ENCODE results near the gene HDLBP. TPM values are rescaled to one million over a fixed set of nuclear protein-coding genes. Genes with fewer than 3 reads are reported as not detected.

Gene HDLBP
- total RNA-seq, 4 donors from 2014 or later = 383 to 486 (median 444) TPM

- peaks cover 0 to 96% of the 10 kb centered on the region in 2 donors for H3K36me3 ChIP-seq
- intact Hi-C loops (cut with DNase I; ENCODE audit: low total_unique reads) = no loop called here
- H3K4me1 ChIP-seq = no peaks in the 10 kb centered on the region
- ATAC-seq (no peak), DNase-seq (no peak)
- H3K27ac ChIP-seq = no peak overlapping the region
- TF ChIP-seq POLR2A (IDR thresholded peaks at IDR 0.05) (no peak), CTCF (IDR thresholded peaks at IDR 0.05 in 4 of 5, conservative IDR thresholded peaks at IDR 0.05 in 1 of 5) (no peak)
- no peak overlapping the region for H3K4me3 ChIP-seq
- H3K27me3 ChIP-seq = no peaks in the 10 kb centered on the region
- in situ Hi-C loops (cut with MboI; ENCODE audit: low sequenced_read_pairs in 4 of 4) = no loop called here
- H3K9me3 ChIP-seq = no peaks in the 10 kb centered on the region
Observed at GRCh38 chr2:241230435-241230834, 85.0 kb downstream of the HDLBP start.

- H3K4me3 ChIP-seq = no peak overlapping the region
- ATAC-seq = no peak
- no peaks in the 10 kb centered on the region for H3K4me1 ChIP-seq
- intact Hi-C loops (cut with DNase I; ENCODE audit: low total_unique reads) (no loop called here), in situ Hi-C loops (cut with MboI; ENCODE audit: low sequenced_read_pairs in 4 of 4) (no loop called here)
- TF ChIP-seq POLR2A (IDR thresholded peaks at IDR 0.05) (no peak), CTCF (IDR thresholded peaks at IDR 0.05 in 4 of 5, conservative IDR thresholded peaks at IDR 0.05 in 1 of 5) (no peak)
- H3K27ac ChIP-seq = no peak overlapping the region
- DNase-seq = no peak
- H3K36me3 ChIP-seq = peaks cover 0 to 90% of the 10 kb centered on the region in 2 donors
- H3K27me3 ChIP-seq = no peaks in the 10 kb centered on the region
- no peaks in the 10 kb centered on the region for H3K9me3 ChIP-seq
Observed at GRCh38 chr2:241229563-241230401, 85.7 kb downstream of the HDLBP start.

- in situ Hi-C loops (cut with MboI; ENCODE audit: low sequenced_read_pairs in 4 of 4) (no loop called here), intact Hi-C loops (cut with DNase I; ENCODE audit: low total_unique reads) (no loop called here)
- H3K27ac ChIP-seq = no peak overlapping the region
- no peak overlapping the region for H3K4me3 ChIP-seq
- no peaks in the 10 kb centered on the region for H3K9me3 ChIP-seq
- ATAC-seq (no peak), DNase-seq (no peak)
- peaks cover 0 to 82% of the 10 kb centered on the region in 2 donors for H3K36me3 ChIP-seq
- no peaks in the 10 kb centered on the region for H3K27me3 ChIP-seq
- TF ChIP-seq CTCF (IDR thresholded peaks at IDR 0.05 in 4 of 5, conservative IDR thresholded peaks at IDR 0.05 in 1 of 5) = no peak
- TF ChIP-seq POLR2A (IDR thresholded peaks at IDR 0.05) = no peak
- no peaks in the 10 kb centered on the region for H3K4me1 ChIP-seq
Observed at GRCh38 chr2:241228860-241229516, 86.5 kb downstream of the HDLBP start.

GRCh38 chr2:241228081-241228859, 87.2 kb downstream of the HDLBP start:
- no peaks in the 10 kb centered on the region for H3K27me3 ChIP-seq
- no peak overlapping the region for H3K4me3 ChIP-seq
- no peaks in the 10 kb centered on the region for H3K4me1 ChIP-seq
- intact Hi-C loops (cut with DNase I; ENCODE audit: low total_unique reads) = no loop called here
- in situ Hi-C loops (cut with MboI; ENCODE audit: low sequenced_read_pairs in 4 of 4) = no loop called here
- DNase-seq = no peak
- peaks cover 0 to 75% of the 10 kb centered on the region in 2 donors for H3K36me3 ChIP-seq
- H3K9me3 ChIP-seq = no peaks in the 10 kb centered on the region
- TF ChIP-seq POLR2A (IDR thresholded peaks at IDR 0.05) (no peak), CTCF (IDR thresholded peaks at IDR 0.05 in 4 of 5, conservative IDR thresholded peaks at IDR 0.05 in 1 of 5) (no peak)
- H3K27ac ChIP-seq = no peak overlapping the region
- ATAC-seq = no peak

Data from gastrocnemius medialis (tissue), 4 donors.